H1 (cell line): Measurements from ENCODE around the gene ROPN1. TPM values are rescaled to one million over a fixed set of nuclear protein-coding genes. Genes with fewer than 3 reads are reported as not detected.
A peak's percentile ranks its signal among the peaks of the same experiment; 100 is the strongest.

Experiments used
- CTCF ChIA-PET: fragments of 300-600 bp; sonication (Branson Sonifier 250); formaldehyde crosslinking; loops from one replicate; lab custom pipeline; 2021; ENCODE audit not compliant: partially characterized antibody; lab: Charles Lee
- POLR2A ChIA-PET: fragments of 300-600 bp; sonication (Branson Sonifier 250); formaldehyde crosslinking; loops from one replicate; lab custom pipeline; 2021; ENCODE audit warnings: inconsistent platforms; ENCODE audit not compliant: partially characterized antibody; lab: Charles Lee
- DNase-seq, 2 experiments: peaks; one replicate each; pipeline versions ENCODE4 v3.0.0 to v3.0.0-alpha.2; 2010 to 2022; ENCODE audit warnings: low spot score in 2 of 2, low read depth in 1 of 2, mixed read lengths in 1 of 2
- FAIRE-seq: peaks from 2 replicates; lab custom pipeline; 2011; peaks lifted over from hg19 to GRCh38; lab: Jason Lieb, UNC
- H2AFZ ChIP-seq: 2 replicates; pipeline ENCODE4 v1.8.1; 2012; ENCODE audit warnings: low read length, inconsistent platforms
- H2AK5ac ChIP-seq: 2 replicates; pipeline ENCODE4 v1.6.1; 2013; ENCODE audit warnings: low read depth, low read length
- H2BK120ac ChIP-seq: replicated peaks from 2 replicates; pipeline ENCODE3; 2013; ENCODE audit warnings: low read depth, low read length, inconsistent platforms
- H2BK12ac ChIP-seq: 2 replicates; pipeline ENCODE4 v1.6.1; 2013; ENCODE audit warnings: low read depth, low read length
- H2BK15ac ChIP-seq: 2 replicates; pipeline ENCODE4 v1.6.1; 2013; ENCODE audit warnings: low read length
- H2BK20ac ChIP-seq: 2 replicates; pipeline ENCODE4 v1.6.1; 2013; ENCODE audit warnings: low read length
- H2BK5ac ChIP-seq: 2 replicates; pipeline ENCODE4 v1.6.1; 2013; ENCODE audit warnings: low read depth, low read length
- H3K14ac ChIP-seq: 2 replicates; pipeline ENCODE4 v1.6.1; 2013; ENCODE audit warnings: inconsistent platforms; ENCODE audit not compliant: insufficient read length
- H3K18ac ChIP-seq: 2 replicates; pipeline ENCODE4 v1.6.1; 2013; ENCODE audit warnings: low read length; ENCODE audit errors: extremely low read depth
- H3K23ac ChIP-seq: 2 replicates; pipeline ENCODE4 v1.6.1; 2013; ENCODE audit warnings: inconsistent platforms; ENCODE audit not compliant: insufficient read length
- H3K23me2 ChIP-seq: 2 replicates; pipeline ENCODE4 v1.6.1; 2013; ENCODE audit warnings: low read depth, low read length
- H3K27ac ChIP-seq: 2 replicates; pipeline ENCODE4 v1.6.1; 2011; ENCODE audit warnings: low read depth, low read length, inconsistent platforms
- H3K27me3 ChIP-seq, 4 experiments: replicated peaks in 1 of 4; 1 replicate in 1 of 4; 2 replicates in 3 of 4; pipeline versions ENCODE4 v1.6.1 to v1.8.1; 2011 to 2013; ENCODE audit warnings: low read length in 3 of 4, mild to moderate bottlenecking in 3 of 4, inconsistent platforms in 2 of 4, mixed read lengths in 2 of 4, moderate library complexity in 1 of 4; ENCODE audit not compliant: control insufficient read depth in 3 of 4, insufficient read depth in 3 of 4; ENCODE audit errors: extremely low read depth in 1 of 4
- H3K36me3 ChIP-seq, 4 experiments: 2 replicates each; pipeline versions ENCODE4 v1.6.1 to v1.8.1; 2011 to 2013; ENCODE audit warnings: mild to moderate bottlenecking in 4 of 4, low read length in 3 of 4, moderate library complexity in 2 of 4, control low read depth in 1 of 4, inconsistent platforms in 1 of 4; ENCODE audit not compliant: insufficient read depth in 4 of 4, control insufficient read depth in 2 of 4
- H3K4ac ChIP-seq: replicated peaks from 2 replicates; pipeline ENCODE3; 2013; ENCODE audit warnings: low read length, low read depth, mixed read lengths, inconsistent platforms; ENCODE audit not compliant: insufficient read length
- H3K4me1 ChIP-seq, 4 experiments: replicated peaks in 1 of 4; 1 replicate in 1 of 4; 2 replicates in 3 of 4; pipeline versions ENCODE4 v1.6.1 to v1.8.1; 2011 to 2013; ENCODE audit warnings: low read length in 3 of 4, inconsistent platforms in 2 of 4, mixed read lengths in 1 of 4; ENCODE audit not compliant: insufficient read depth in 4 of 4, control insufficient read depth in 3 of 4
- H3K4me2 ChIP-seq, 2 experiments: 2 replicates each; pipeline versions ENCODE4 v1.6.1 to v1.8.1; 2011 to 2013; ENCODE audit warnings: low read depth in 2 of 2, low read length in 2 of 2, control low read depth in 1 of 2, inconsistent platforms in 1 of 2, mild to moderate bottlenecking in 1 of 2; ENCODE audit not compliant: insufficient read depth in 1 of 2
- H3K4me3 ChIP-seq, 4 experiments: fragments of 200-600, 300-600 bp in 1 of 4; sonication (generic), shearing (Covaris generic), sonication (Bioruptor Twin) in 1 of 4; 2 replicates each; pipeline versions ENCODE4 v1.5.1 to v1.8.1; 2011 to 2016; ENCODE audit warnings: low read length in 4 of 4, low read depth in 3 of 4, control low read depth in 2 of 4, inconsistent platforms in 2 of 4, mild to moderate bottlenecking in 2 of 4, mixed read lengths in 1 of 4, moderate library complexity in 1 of 4; ENCODE audit not compliant: insufficient read depth in 2 of 4; ENCODE audit errors: extremely low read depth in 1 of 4
- H3K56ac ChIP-seq: replicated peaks from 2 replicates; pipeline ENCODE3; 2013; ENCODE audit warnings: low read depth, mild to moderate bottlenecking, mixed read lengths, low read length, inconsistent platforms; ENCODE audit not compliant: insufficient read length
- H3K79me1 ChIP-seq: 2 replicates; pipeline ENCODE4 v1.6.1; 2013; ENCODE audit warnings: low read depth, low read length, control low read depth
- H3K79me2 ChIP-seq, 2 experiments: 2 replicates each; pipeline versions ENCODE4 v1.6.1 to v1.8.1; 2012 to 2013; ENCODE audit warnings: low read length in 2 of 2, mild to moderate bottlenecking in 2 of 2, inconsistent platforms in 1 of 2; ENCODE audit not compliant: insufficient read depth in 2 of 2, control insufficient read depth in 1 of 2
- H3K9ac ChIP-seq, 4 experiments: replicated peaks in 1 of 4; 1 replicate in 1 of 4; 2 replicates in 3 of 4; pipeline versions ENCODE4 v1.6.1 to v1.8.1; 2011 to 2013; ENCODE audit warnings: low read depth in 3 of 4, low read length in 3 of 4, control low read depth in 2 of 4, mild to moderate bottlenecking in 2 of 4, moderate library complexity in 2 of 4, inconsistent platforms in 1 of 4; ENCODE audit errors: extremely low read depth in 1 of 4
- H3K9me3 ChIP-seq, 2 experiments: 2 replicates each; pipeline versions ENCODE4 v1.6.1 to v1.8.1; 2012 to 2013; ENCODE audit warnings: mild to moderate bottlenecking in 2 of 2, moderate library complexity in 2 of 2, control low read depth in 1 of 2, inconsistent platforms in 1 of 2, low read depth in 1 of 2, low read length in 1 of 2, mixed read lengths in 1 of 2; ENCODE audit not compliant: insufficient read depth in 2 of 2
- H4K20me1 ChIP-seq, 2 experiments: replicated peaks in 1 of 2; 2 replicates each; pipeline versions ENCODE3 to v1.8.1; 2011 to 2013; ENCODE audit warnings: inconsistent platforms in 2 of 2, low read length in 2 of 2, mild to moderate bottlenecking in 1 of 2; ENCODE audit not compliant: insufficient read depth in 2 of 2, control insufficient read depth in 1 of 2
- H4K5ac ChIP-seq: 2 replicates; pipeline ENCODE4 v1.6.1; 2013; ENCODE audit warnings: low read length, low read depth, mixed read lengths, inconsistent platforms; ENCODE audit not compliant: insufficient read length
- H4K8ac ChIP-seq: 2 replicates; pipeline ENCODE4 v1.8.0; 2013; ENCODE audit warnings: mild to moderate bottlenecking, moderate library complexity, low read length, inconsistent platforms; ENCODE audit not compliant: insufficient read depth; ENCODE audit errors: extremely low read depth
- H4K91ac ChIP-seq: replicated peaks from 2 replicates; pipeline ENCODE3; 2013; ENCODE audit warnings: low read length, mixed read lengths, inconsistent platforms; ENCODE audit not compliant: insufficient read length
- BCL11A ChIP-seq, 2 experiments: IDR thresholded peaks; one replicate each; pipeline ENCODE4 v1.6.1; 2011; ENCODE audit warnings: low read depth in 2 of 2, low read length in 2 of 2, mild to moderate bottlenecking in 2 of 2
- CBX5 ChIP-seq: fragments of 300-800, 300-1000 bp; sonication (generic); IDR thresholded peaks from 2 replicates; pipeline ENCODE4 v1.7.1; 2016; ENCODE audit warnings: antibody characterized with exemption, low read length, low read depth
- CBX8 ChIP-seq: fragments of 300-800, 300-1000 bp; sonication (generic); IDR thresholded peaks from 2 replicates; pipeline ENCODE4 v1.7.1; 2016; ENCODE audit warnings: low read depth, low read length, borderline replicate concordance
- CHD2 ChIP-seq: IDR thresholded peaks from 2 replicates; pipeline ENCODE4 v1.6.1; 2012; ENCODE audit warnings: low read length, improper control_type of control experiment
- FOSL1 ChIP-seq: IDR thresholded peaks from 2 replicates; pipeline ENCODE4 v1.6.1; 2011; ENCODE audit warnings: mild to moderate bottlenecking, low read depth, low read length, moderate library complexity; ENCODE audit not compliant: insufficient read depth
- JUN ChIP-seq: IDR thresholded peaks from 2 replicates; pipeline ENCODE4 v1.6.1; 2011; ENCODE audit warnings: low read depth, mild to moderate bottlenecking, improper control_type of control experiment, low read length
- POLR2AphosphoS5 ChIP-seq: IDR thresholded peaks from 2 replicates; pipeline ENCODE4 v1.6.1; 2011; ENCODE audit warnings: low read depth, low read length
- RAD21 ChIP-seq, 2 experiments: IDR thresholded peaks in 1 of 2; conservative IDR thresholded peaks in 1 of 2; 2 replicates each; pipeline ENCODE4 v1.6.1; 2011; ENCODE audit warnings: low read depth in 2 of 2, low read length in 2 of 2, improper control_type of control experiment in 1 of 2, inconsistent platforms in 1 of 2, mild to moderate bottlenecking in 1 of 2, moderate library complexity in 1 of 2
- RNF2 ChIP-seq: fragments of 200-900, 300-1000 bp; sonication (generic); IDR thresholded peaks from 2 replicates; pipeline ENCODE4 v1.7.1; 2016; ENCODE audit warnings: borderline replicate concordance, low read depth, mild to moderate bottlenecking, antibody characterized with exemption, low read length; ENCODE audit not compliant: poor library complexity, severe bottlenecking; ENCODE audit errors: missing control alignments
- SP4 ChIP-seq: IDR thresholded peaks from 2 replicates; pipeline ENCODE4 v1.6.1; 2012; ENCODE audit warnings: low read length, inconsistent platforms
- WGBS, 2 experiments: shearing (Covaris generic) in 1 of 2; methylation state at CpG; one replicate each; pipeline versions ENCODE4 v1.1.6 to v1.1.7; 2013 to 2015; ENCODE audit warnings: low lambda C conversion rate in 2 of 2, mixed read lengths in 2 of 2, inconsistent platforms in 1 of 2, low coverage in 1 of 2, missing lambda C conversion rate in 1 of 2; ENCODE audit not compliant: insufficient replicate concordance in 2 of 2, insufficient coverage in 1 of 2, insufficient read length in 1 of 2; ENCODE audit errors: extremely low coverage in 1 of 2, missing lambda C conversion rate in 1 of 2; 5-methylcytosine and 5-hydroxymethylcytosine counted together
- polyA plus RNA-seq, 7 experiments: library from polyadenylated mRNA; depleted of rRNA in 3 of 7; stranded (reverse) in 5 of 7; unstranded in 2 of 7; fragments of >200 nt in 5 of 7; fragments of 200-250 nt in 2 of 7; gene quantifications; 1 replicate in 5 of 7; 2 replicates in 1 of 7; 4 replicates in 1 of 7; pipeline versions ENCODE4 v1.2.1 to v1.2.3, GENCODE V29; 2011 to 2013; ENCODE audit warnings: missing spikeins in 2 of 7, mixed read lengths in 2 of 7
- total RNA-seq: library from RNA; stranded (reverse); fragmentation: NEBNext Ultra II Directional; extraction: Animal tissue kit (Norgen Biotek cat#: 25700); gene quantifications from 2 replicates; pipeline ENCODE4 v1.2.1, GENCODE V29; 2021

ROPN1 gene
- total and polyA plus RNA-seq, 2 of the 8 experiments (the other 6 are each of a cell fraction or from before 2014, with no cell fraction given): 0.03 TPM; not detected in 1

DNA sequence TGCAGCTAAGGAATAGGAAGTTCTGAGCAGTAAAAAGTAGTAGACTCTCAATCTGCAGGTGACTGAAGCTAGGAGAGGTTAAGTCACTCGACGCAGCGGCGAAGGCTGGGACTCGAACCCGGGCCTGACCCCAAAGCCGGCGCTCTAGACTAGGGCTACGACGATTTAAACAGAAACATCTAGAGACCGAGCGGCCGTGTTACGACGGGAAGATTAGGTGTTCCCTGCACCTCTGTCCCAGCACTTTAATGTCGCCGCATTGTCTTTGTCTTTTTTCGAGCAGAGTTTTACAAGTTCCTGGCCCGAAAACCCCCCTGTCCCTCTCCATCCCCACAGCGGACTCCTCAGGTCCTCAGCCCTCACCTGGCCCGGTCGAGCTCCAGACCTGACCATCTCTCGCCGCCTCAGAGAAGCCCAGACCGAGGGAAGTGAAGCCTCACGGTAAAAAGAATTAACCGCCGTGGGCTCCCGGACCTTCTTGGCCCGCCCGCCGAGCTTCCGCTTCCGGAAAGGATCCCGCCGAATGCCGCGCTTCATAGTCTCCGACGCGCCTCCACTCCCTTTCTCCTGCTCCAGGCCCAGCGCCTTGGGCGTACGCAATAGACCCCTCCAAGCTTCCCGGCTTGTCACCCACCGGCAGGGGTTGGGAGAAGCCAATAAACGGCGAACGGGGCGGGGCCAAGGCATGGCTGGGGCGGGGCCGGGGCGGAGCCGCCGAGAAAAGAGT, 31.0 kb downstream of the ROPN1 start, which contains the start of gene CCDC14:
TSS of gene CCDC14 (minus strand) at position 449 of the 727 bp plus-strand sequence. CDS start at position 393, 56 bp downstream.
- Histone ChIP-seq H2AK5ac (no peak within 1 kb of the TSS), H3K23me2 (no peaks in the 10 kb centered on the region; the same call in 1 of the 2 replicates), H3K4me3 (peak within 1 kb of the TSS; percentile 91 to 95 (median 92)), H4K20me1 (no peaks in the 10 kb centered on the region), H3K4me1 (peaks cover 0 to 3% (median under 1%) of the 10 kb centered on the region in 4 experiments; a peak in 1 of 7 replicates), H2BK12ac (no peak within 1 kb of the TSS; the same call in 1 of the 2 replicates), H4K91ac (no peak within 1 kb of the TSS), H2BK5ac (peak within 1 kb of the TSS; percentile 79), H3K23ac (no peak within 1 kb of the TSS), H2BK120ac (no peak within 1 kb of the TSS), H2BK20ac (no peak within 1 kb of the TSS), H3K18ac (peak within 1 kb of the TSS; percentile 94), H3K79me2 (peaks cover 0 to 27% of the 10 kb centered on the region in 2 experiments; a peak in 2 of 4 replicates), H4K8ac (peak within 1 kb of the TSS; percentile 92; the same call in 1 of the 2 replicates), H3K27me3 (0 out of 7 replicates have a peak, but pooled peaks cover 0 to 5% (median 0%) of the 10 kb centered on the region in 4 experiments), H3K4me2 (peak within 1 kb of the TSS; percentile 67 to 76), H2BK15ac (no peak within 1 kb of the TSS), H3K14ac (no peak within 1 kb of the TSS), H3K9me3 (no peaks in the 10 kb centered on the region), H3K27ac (peak within 1 kb of the TSS; percentile 83), H3K9ac (peak within 1 kb of the TSS; percentile 91 to 96 (median 92)), H3K79me1 (peaks cover 2% of the 10 kb centered on the region; the same call in 1 of the 2 replicates), H2AFZ (peak within 1 kb of the TSS; percentile 85), H3K36me3 (peaks cover 0 to 8% (median 0%) of the 10 kb centered on the region in 4 experiments; a peak in 1 of 8 replicates), H3K56ac (peak within 1 kb of the TSS; percentile 80), H4K5ac (peak within 1 kb of the TSS; percentile 91), H3K4ac (no peak within 1 kb of the TSS)
- CTCF ChIA-PET: interaction anchor here (1.0 to 1.7 kb wide), 2 partner anchors 29 to 79 kb away, joined by 3 to 4 read pairs; no protein-coding TSS in a partner anchor
- no peak for FAIRE-seq
- DNase-seq: peak; percentile 91
- POLR2A ChIA-PET: interaction anchor here (0.9 to 2.2 kb wide), 7 partner anchors 9 to 101 kb away, joined by 3 to 6 read pairs (median 4); no protein-coding TSS in a partner anchor
- WGBS, 2 experiments: 2% methylated on average over 46 of the region's 55 CpGs; no CpG with 5 or more reads in 1 of the 2 experiments
- TF ChIP-seq RNF2 (no peak), CBX8 (no peak), RAD21 (IDR thresholded peaks at IDR 0.05 in 1 of 2, conservative IDR thresholded peaks at IDR 0.05 in 1 of 2; ENCODE audit: low read depth in 2 of 2, low read length in 2 of 2) (peak in 1 of 2 experiments; percentile 10; a peak in 1 of 4 replicates), JUN (no peak), BCL11A (IDR thresholded peaks at IDR 0.05; ENCODE audit: low read depth in 2 of 2, low read length in 2 of 2) (no peak), CBX5 (no peak), SP4 (no peak), FOSL1 (no peak), POLR2AphosphoS5 (peak; percentile 72; the same call in 1 of the 2 replicates), CHD2 (no peak)
